HG03575 (cell line): ENCODE results near the gene SLC24A3.

Source experiments
- ATAC-seq: cut with Tn5 transposase; IDR thresholded peaks from one replicate; pipeline ENCODE4 v1.9.1; 2021; ENCODE audit not compliant: unreplicated experiment, insufficient number of reproducible peaks, low FRiP score; ENCODE audit errors: extremely low read depth

The SLC24A3 gene

GRCh38 chr20:19264191-19264590 is 51.7 kb downstream of the SLC24A3 start:
- ATAC-seq, result no peak

GRCh38 chr20:19265646-19266374 is 53.4 kb downstream of the SLC24A3 start:
- ATAC-seq, result no peak

GRCh38 chr20:19268426-19268825 is 56.0 kb downstream of the SLC24A3 start:
- no peak for ATAC-seq

- ATAC-seq, result no peak
Observed at GRCh38 chr20:19269737-19270340, 57.4 kb downstream of the SLC24A3 start.

GRCh38 chr20:19271879-19272651 is 59.6 kb downstream of the SLC24A3 start:
- no peak for ATAC-seq

- ATAC-seq, result no peak
Observed at GRCh38 chr20:19272976-19273654, 60.7 kb downstream of the SLC24A3 start.

GRCh38 chr20:19274001-19274400 is 61.6 kb downstream of the SLC24A3 start:
- ATAC-seq, result no peak

GRCh38 chr20:19274412-19275015 is 62.1 kb downstream of the SLC24A3 start:
- ATAC-seq, result no peak

- ATAC-seq, result no peak
Observed at GRCh38 chr20:19275038-19275629, 62.7 kb downstream of the SLC24A3 start.

- no peak for ATAC-seq
Observed at GRCh38 chr20:19275630-19276071, 63.2 kb downstream of the SLC24A3 start.

- no peak for ATAC-seq
Observed at GRCh38 chr20:19277381-19277780, 64.9 kb downstream of the SLC24A3 start.

- ATAC-seq, result no peak
Observed at GRCh38 chr20:19283490-19284025, 71.1 kb downstream of the SLC24A3 start.

GRCh38 chr20:19284400-19285178 is 72.1 kb downstream of the SLC24A3 start:
- no peak for ATAC-seq

- ATAC-seq, result no peak
Observed at GRCh38 chr20:19285436-19285835, 73.0 kb downstream of the SLC24A3 start.

GRCh38 chr20:19288061-19288460 is 75.6 kb downstream of the SLC24A3 start:
- ATAC-seq, result no peak

GRCh38 chr20:19288636-19289035 is 76.2 kb downstream of the SLC24A3 start:
- no peak for ATAC-seq

- ATAC-seq, result no peak
Observed at GRCh38 chr20:19289451-19289850, 77.0 kb downstream of the SLC24A3 start.
